RWPE2 (cell line): ENCODE results near the gene SGPL1.

ENCODE experiments used
- ATAC-seq: fragments of 200-7000 bp; cut with Tn5 transposase; 3 replicates; pipeline ENCODE4 v1.9.1; 2021; ENCODE audit warnings: low read depth
- DNase-seq: peaks from one replicate; pipeline ENCODE4 v3.0.0-alpha.2; 2020; ENCODE audit warnings: low spot score
- H3K27ac ChIP-seq: fragments of 450-650 bp; 2 replicates; pipeline ENCODE4 v1.5.1; 2017; ENCODE audit warnings: mild to moderate bottlenecking; ENCODE audit not compliant: poor library complexity, severe bottlenecking
- H3K27me3 ChIP-seq: fragments of 250-450 bp; sonication (Bioruptor Pico); 2 replicates; pipeline ENCODE4 v1.5.1; 2021; ENCODE audit warnings: mild to moderate bottlenecking, moderate library complexity; ENCODE audit not compliant: insufficient read depth, poor library complexity, severe bottlenecking
- H3K36me3 ChIP-seq: fragments of 250-450 bp; sonication (Bioruptor Pico); 2 replicates; pipeline ENCODE4 v1.5.1; 2020; ENCODE audit warnings: low read depth, mild to moderate bottlenecking, moderate library complexity
- H3K4me1 ChIP-seq: fragments of 250-450 bp; sonication (Bioruptor Pico); 2 replicates; pipeline ENCODE4 v1.5.1; 2021; ENCODE audit warnings: mild to moderate bottlenecking, moderate library complexity; ENCODE audit not compliant: insufficient read depth, poor library complexity, severe bottlenecking
- H3K4me3 ChIP-seq: fragments of 250-450 bp; sonication (Bioruptor Pico); 2 replicates; pipeline ENCODE4 v1.5.1; 2021; ENCODE audit warnings: mild to moderate bottlenecking, moderate library complexity; ENCODE audit not compliant: severe bottlenecking
- H3K9me3 ChIP-seq: fragments of 250-450 bp; sonication (Bioruptor Pico); 2 replicates; pipeline ENCODE4 v1.5.1; 2021; ENCODE audit warnings: mild to moderate bottlenecking, moderate library complexity; ENCODE audit not compliant: severe bottlenecking
- TF ChIP-seq, protein P1 (sequence below): fragments of 450-650 bp; IDR thresholded peaks from one replicate; pipeline ENCODE4 v1.5.1; 2017; ENCODE audit warnings: mild to moderate bottlenecking, moderate library complexity; ENCODE audit not compliant: poor library complexity, severe bottlenecking

Gene SGPL1

DNA sequence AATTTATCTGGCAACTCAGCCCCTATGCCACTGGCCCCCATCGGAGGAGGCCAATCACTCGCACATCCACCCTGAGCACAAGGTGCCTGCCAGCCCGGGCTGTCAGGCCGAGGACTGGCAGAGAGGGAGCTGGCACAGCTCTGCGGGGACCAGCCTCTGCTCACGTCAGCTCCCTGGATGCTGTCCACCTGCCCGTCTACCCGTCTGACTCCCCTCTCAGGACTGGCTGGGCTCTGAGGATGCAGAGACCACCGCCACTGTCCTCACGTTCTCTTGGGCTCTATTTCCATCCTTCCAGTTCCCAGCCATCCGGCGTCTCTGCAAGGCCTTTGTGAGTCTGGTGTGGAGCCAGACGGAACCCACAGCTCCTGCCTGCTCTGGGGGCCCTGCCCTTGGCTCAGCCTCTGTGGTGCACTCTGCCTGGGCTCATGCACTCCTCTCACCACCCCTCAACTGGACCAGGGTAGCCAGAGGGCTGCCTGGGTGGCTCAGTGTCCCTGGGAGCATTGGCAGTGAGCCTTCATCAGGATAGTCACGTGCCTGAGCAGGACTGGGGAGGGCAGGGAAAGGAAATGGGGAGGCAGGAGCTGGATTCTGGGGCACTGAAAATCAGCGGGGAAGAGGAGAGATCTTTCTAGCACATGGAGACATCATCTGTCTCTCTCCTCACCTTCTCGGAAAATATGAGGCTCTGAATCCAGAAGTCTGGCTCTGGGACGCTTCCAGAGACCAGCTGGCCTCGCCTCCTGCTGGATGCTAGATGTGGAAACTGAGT, 110.7 kb downstream of the SGPL1 start:
- Histone ChIP-seq H3K4me3 (no peak overlapping the region), H3K4me1 (no peaks in the 10 kb centered on the region), H3K27me3 (no peaks in the 10 kb centered on the region), H3K9me3 (no peaks in the 10 kb centered on the region), H3K36me3 (no peaks in the 10 kb centered on the region), H3K27ac (no peak overlapping the region)
- no peak for ATAC-seq
- DNase-seq = no peak
- TF ChIP-seq, protein P1, sequence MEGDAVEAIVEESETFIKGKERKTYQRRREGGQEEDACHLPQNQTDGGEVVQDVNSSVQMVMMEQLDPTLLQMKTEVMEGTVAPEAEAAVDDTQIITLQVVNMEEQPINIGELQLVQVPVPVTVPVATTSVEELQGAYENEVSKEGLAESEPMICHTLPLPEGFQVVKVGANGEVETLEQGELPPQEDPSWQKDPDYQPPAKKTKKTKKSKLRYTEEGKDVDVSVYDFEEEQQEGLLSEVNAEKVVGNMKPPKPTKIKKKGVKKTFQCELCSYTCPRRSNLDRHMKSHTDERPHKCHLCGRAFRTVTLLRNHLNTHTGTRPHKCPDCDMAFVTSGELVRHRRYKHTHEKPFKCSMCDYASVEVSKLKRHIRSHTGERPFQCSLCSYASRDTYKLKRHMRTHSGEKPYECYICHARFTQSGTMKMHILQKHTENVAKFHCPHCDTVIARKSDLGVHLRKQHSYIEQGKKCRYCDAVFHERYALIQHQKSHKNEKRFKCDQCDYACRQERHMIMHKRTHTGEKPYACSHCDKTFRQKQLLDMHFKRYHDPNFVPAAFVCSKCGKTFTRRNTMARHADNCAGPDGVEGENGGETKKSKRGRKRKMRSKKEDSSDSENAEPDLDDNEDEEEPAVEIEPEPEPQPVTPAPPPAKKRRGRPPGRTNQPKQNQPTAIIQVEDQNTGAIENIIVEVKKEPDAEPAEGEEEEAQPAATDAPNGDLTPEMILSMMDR = no peak

DNA sequence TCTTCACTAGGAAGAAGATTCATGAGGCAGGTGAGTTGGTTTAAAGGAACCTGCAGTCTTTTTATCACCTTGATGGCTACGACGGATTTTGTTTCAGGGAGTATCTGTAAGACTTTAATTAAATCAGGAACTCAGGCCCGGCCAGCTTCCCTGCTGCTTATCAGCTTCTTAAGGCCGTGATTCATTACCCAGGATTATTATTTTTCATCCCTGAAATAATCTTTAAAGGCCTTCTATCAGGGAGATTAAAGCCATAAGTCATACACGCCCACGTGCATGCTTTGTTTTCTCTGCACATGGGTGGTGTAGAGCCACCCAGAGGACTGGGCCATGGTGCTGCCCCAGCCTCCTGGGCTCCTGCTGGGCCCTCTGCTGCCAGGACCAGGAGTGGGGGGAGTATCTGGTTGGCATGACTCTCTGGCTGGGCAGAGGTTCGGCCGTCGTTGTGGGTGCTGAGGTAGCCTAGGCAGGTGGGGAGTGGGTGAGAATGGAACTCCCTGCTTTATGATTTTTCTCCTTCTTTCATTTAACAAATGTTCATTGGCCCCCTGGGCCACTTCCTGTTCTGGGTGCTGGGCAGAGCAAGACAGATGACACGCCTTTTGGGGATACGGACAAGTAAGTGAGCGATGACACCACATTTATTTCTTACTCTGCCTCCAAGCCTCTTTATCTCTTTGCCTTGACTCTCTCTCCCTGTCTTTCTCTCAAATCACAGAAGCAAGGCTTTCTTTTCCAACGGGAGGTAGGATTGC, 111.6 kb downstream of the SGPL1 start:
- H3K27ac ChIP-seq = no peak overlapping the region
- no peak for DNase-seq
- H3K36me3 ChIP-seq = no peaks in the 10 kb centered on the region
- no peaks in the 10 kb centered on the region for H3K4me1 ChIP-seq
- no peaks in the 10 kb centered on the region for H3K9me3 ChIP-seq
- H3K4me3 ChIP-seq = no peak overlapping the region
- no peaks in the 10 kb centered on the region for H3K27me3 ChIP-seq
- ATAC-seq = no peak
- TF ChIP-seq, protein P1 = no peak

DNA sequence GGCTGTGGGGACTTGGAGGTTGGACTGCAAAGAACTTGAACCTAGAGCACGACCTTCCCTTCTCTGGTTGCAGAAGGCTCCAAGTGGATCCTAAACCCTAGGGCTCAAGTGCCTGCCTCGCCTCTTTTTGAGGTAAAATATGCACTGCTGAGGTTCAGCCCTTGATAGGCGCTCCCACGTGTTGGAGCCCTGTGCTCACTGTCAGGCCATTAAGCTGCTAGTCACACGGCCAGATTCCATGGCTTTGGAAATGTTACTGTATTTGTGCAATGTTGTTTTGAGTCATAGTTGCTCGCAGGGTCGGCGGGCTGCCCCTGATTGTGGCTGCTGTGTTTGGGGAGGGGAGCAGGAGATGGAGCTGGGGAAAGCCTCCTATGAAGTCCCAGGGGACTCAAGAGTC, 112.4 kb downstream of the SGPL1 start:
- no peak overlapping the region for H3K4me3 ChIP-seq
- H3K27me3 ChIP-seq = no peaks in the 10 kb centered on the region
- H3K36me3 ChIP-seq = no peaks in the 10 kb centered on the region
- no peaks in the 10 kb centered on the region for H3K9me3 ChIP-seq
- DNase-seq (no peak), ATAC-seq (no peak)
- H3K4me1 ChIP-seq = no peaks in the 10 kb centered on the region
- TF ChIP-seq, protein P1 = no peak
- H3K27ac ChIP-seq = no peak overlapping the region

DNA sequence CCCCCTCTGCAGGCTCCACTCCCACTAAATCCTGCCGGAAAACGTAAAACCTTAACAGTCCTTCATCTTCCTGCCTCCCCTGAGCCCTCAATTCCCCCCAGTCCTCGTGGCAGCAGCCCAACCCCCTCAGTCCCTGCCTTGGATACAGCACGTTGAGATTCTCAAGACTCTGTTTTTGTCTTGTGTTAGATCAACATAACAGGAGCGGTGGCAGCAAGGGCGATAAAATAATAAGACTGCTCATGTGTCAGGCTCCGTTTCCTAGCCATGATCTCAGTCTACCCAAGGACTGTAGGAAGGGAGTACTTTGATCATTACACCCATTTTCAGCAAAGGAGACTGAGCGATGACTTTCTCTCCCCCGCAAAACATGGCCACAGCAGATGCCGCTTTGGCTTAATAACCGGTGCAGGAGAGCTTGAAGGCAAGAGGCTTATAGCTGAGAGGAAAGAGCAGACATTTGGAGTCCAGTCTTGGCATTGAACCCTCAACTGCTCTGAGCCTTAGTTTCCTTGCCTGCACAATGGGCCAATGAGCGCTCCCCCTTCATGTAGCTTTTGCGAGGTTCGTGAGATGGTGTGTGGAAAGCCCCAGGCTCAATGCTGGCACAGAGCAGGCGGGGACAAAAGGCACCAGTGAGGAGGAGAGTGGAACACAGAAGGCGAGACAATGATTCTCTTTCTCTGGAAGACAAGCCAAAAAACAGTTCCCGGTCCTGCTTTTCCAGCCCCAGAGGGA, 114.7 kb downstream of the SGPL1 start:
- Histone ChIP-seq H3K4me3 (no peak overlapping the region), H3K4me1 (no peaks in the 10 kb centered on the region), H3K27ac (no peak overlapping the region), H3K9me3 (no peaks in the 10 kb centered on the region), H3K27me3 (no peaks in the 10 kb centered on the region), H3K36me3 (no peaks in the 10 kb centered on the region)
- TF ChIP-seq, protein P1 = no peak
- no peak for ATAC-seq
- DNase-seq = no peak
